Ishikawa (cell line): Measurements from ENCODE around the gene RPS29.

Source experiments
- CEBPB ChIP-seq: IDR thresholded peaks from 2 replicates; pipeline ENCODE4 v1.6.1; 2012
- CREB1 ChIP-seq: IDR thresholded peaks from 2 replicates; pipeline ENCODE4 v1.6.1; 2012; ENCODE audit warnings: low read depth
- EP300 ChIP-seq: IDR thresholded peaks from 2 replicates; pipeline ENCODE4 v1.6.1; 2012; ENCODE audit warnings: borderline replicate concordance
- MAX ChIP-seq: IDR thresholded peaks from 2 replicates; pipeline ENCODE4 v1.6.1; 2012
- RAD21 ChIP-seq: IDR thresholded peaks from 2 replicates; pipeline ENCODE4 v1.6.1; 2012; ENCODE audit warnings: low read depth
- REST ChIP-seq: IDR thresholded peaks from 2 replicates; pipeline ENCODE4 v1.6.1; 2012; ENCODE audit warnings: low read depth, mild to moderate bottlenecking
- TAF1 ChIP-seq: IDR thresholded peaks from 2 replicates; pipeline ENCODE4 v1.6.1; 2012; ENCODE audit warnings: low read depth, mild to moderate bottlenecking
- TEAD4 ChIP-seq: IDR thresholded peaks from 2 replicates; pipeline ENCODE4 v1.6.1; 2012
- USF1 ChIP-seq: IDR thresholded peaks from 2 replicates; pipeline ENCODE4 v1.6.1; 2012
- YY1 ChIP-seq: IDR thresholded peaks from 2 replicates; pipeline ENCODE4 v1.6.1; 2012; ENCODE audit warnings: low read depth

- TF ChIP-seq REST (no peak), TAF1 (no peak), MAX (no peak), CEBPB (no peak), EP300 (no peak), RAD21 (no peak), YY1 (no peak), USF1 (no peak), CREB1 (no peak), TEAD4 (no peak)
These were observed 6.3 kb downstream of the RPS29 start for GRCh38 chr14:49579841-49580240.
